Measurements from ENCODE around the gene MRM1. TPM values are rescaled to one million over a fixed set of nuclear protein-coding genes. Genes with fewer than 3 reads are reported as not detected.
A peak's percentile ranks its signal among the peaks of the same experiment; 100 is the strongest.

MRM1 gene
- total and polyA plus RNA-seq, 9 of the 15 experiments (the other 6 are each of a cell fraction or from before 2014, with no cell fraction given), result 0.61 to 28.4 (median 21.5) TPM

GRCh38 chr17:36590082-36590481 is 11.3 kb upstream of the MRM1 start (continued):
- TF ChIP-seq, protein P1, sequence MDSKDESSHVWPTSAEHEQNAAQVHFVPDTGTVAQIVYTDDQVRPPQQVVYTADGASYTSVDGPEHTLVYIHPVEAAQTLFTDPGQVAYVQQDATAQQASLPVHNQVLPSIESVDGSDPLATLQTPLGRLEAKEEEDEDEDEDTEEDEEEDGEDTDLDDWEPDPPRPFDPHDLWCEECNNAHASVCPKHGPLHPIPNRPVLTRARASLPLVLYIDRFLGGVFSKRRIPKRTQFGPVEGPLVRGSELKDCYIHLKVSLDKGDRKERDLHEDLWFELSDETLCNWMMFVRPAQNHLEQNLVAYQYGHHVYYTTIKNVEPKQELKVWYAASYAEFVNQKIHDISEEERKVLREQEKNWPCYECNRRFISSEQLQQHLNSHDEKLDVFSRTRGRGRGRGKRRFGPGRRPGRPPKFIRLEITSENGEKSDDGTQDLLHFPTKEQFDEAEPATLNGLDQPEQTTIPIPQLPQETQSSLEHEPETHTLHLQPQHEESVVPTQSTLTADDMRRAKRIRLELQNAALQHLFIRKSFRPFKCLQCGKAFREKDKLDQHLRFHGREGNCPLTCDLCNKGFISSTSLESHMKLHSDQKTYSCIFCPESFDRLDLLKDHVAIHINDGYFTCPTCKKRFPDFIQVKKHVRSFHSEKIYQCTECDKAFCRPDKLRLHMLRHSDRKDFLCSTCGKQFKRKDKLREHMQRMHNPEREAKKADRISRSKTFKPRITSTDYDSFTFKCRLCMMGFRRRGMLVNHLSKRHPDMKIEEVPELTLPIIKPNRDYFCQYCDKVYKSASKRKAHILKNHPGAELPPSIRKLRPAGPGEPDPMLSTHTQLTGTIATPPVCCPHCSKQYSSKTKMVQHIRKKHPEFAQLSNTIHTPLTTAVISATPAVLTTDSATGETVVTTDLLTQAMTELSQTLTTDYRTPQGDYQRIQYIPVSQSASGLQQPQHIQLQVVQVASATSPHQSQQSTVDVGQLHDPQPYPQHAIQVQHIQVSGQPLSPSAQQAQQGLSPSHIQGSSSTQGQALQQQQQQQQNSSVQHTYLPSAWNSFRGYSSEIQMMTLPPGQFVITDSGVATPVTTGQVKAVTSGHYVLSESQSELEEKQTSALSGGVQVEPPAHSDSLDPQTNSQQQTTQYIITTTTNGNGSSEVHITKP (IDR thresholded peaks at IDR 0.05; ENCODE audit: partially characterized antibody), result no peak
- TF ChIP-seq FOXK1 (CRISPR knock-in tag; IDR thresholded peaks at IDR 0.05; ENCODE audit: borderline replicate concordance) (no peak), ERF (CRISPR knock-in tag; IDR thresholded peaks at IDR 0.05) (no peak), ZNF76 (CRISPR knock-in tag; IDR thresholded peaks at IDR 0.05; ENCODE audit: borderline replicate concordance) (no peak), HBP1 (CRISPR knock-in tag; IDR thresholded peaks at IDR 0.05) (no peak), BRD4 (IDR thresholded peaks at IDR 0.05) (no peak), CBX5 (IDR thresholded peaks at IDR 0.05; ENCODE audit: borderline replicate concordance, low read depth) (no peak), ZNF830 (CRISPR knock-in tag; IDR thresholded peaks at IDR 0.05) (no peak), MIER1 (IDR thresholded peaks at IDR 0.05; ENCODE audit: low read depth) (no peak), HOXB6 (CRISPR knock-in tag; IDR thresholded peaks at IDR 0.05; ENCODE audit: borderline replicate concordance) (no peak), TCF7 (IDR thresholded peaks at IDR 0.05; ENCODE audit: borderline replicate concordance) (no peak), CBFA2T2 (conservative IDR thresholded peaks at IDR 0.05) (peak; percentile 32; the same call in 1 of the 2 replicates), RNF2 (IDR thresholded peaks at IDR 0.05) (peak; percentile 70; the same call in 1 of the 2 replicates), COPS2 (conservative IDR thresholded peaks at IDR 0.05) (no peak), KLF10 (CRISPR knock-in tag; IDR thresholded peaks at IDR 0.05) (no peak), ZNF277 (CRISPR knock-in tag; IDR thresholded peaks at IDR 0.05; ENCODE audit: borderline replicate concordance) (no peak), ZBTB11 (CRISPR knock-in tag; IDR thresholded peaks at IDR 0.05) (no peak)
- TF ChIP-seq, protein P2, sequence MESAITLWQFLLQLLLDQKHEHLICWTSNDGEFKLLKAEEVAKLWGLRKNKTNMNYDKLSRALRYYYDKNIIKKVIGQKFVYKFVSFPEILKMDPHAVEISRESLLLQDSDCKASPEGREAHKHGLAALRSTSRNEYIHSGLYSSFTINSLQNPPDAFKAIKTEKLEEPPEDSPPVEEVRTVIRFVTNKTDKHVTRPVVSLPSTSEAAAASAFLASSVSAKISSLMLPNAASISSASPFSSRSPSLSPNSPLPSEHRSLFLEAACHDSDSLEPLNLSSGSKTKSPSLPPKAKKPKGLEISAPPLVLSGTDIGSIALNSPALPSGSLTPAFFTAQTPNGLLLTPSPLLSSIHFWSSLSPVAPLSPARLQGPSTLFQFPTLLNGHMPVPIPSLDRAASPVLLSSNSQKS (CRISPR knock-in tag; IDR thresholded peaks at IDR 0.05), result no peak
